SU-DHL-6 (cell line): ENCODE results near the gene NPAS3.

Experiments
- H2AFZ ChIP-seq: fragments of 200-600 bp; sonication (generic); 2 replicates; pipeline ENCODE4 v1.6.1; 2014; ENCODE audit warnings: low read depth, mild to moderate bottlenecking, moderate library complexity, mixed read lengths, antibody characterized with exemption, low read length; ENCODE audit not compliant: severe bottlenecking
- H3F3A ChIP-seq: fragments of 200-600 bp; shearing (Covaris generic); 2 replicates; pipeline ENCODE4 v1.6.0; 2016; ENCODE audit warnings: antibody characterized with exemption, mild to moderate bottlenecking; ENCODE audit not compliant: insufficient read depth
- H3K27ac ChIP-seq: fragments of 200-600 bp; sonication (generic); 2 replicates; pipeline ENCODE4 v1.5.1; 2016; ENCODE audit warnings: low read depth, mild to moderate bottlenecking, low read length, moderate library complexity, mixed read lengths
- H3K27me3 ChIP-seq: fragments of 200-600 bp; sonication (generic), shearing (Covaris generic); 2 replicates; pipeline ENCODE4 v1.6.0; 2014; ENCODE audit warnings: mild to moderate bottlenecking, low read length
- H3K36me3 ChIP-seq: fragments of 200-600 bp; sonication (generic); 2 replicates; pipeline ENCODE4 v1.6.1; 2014; ENCODE audit warnings: mild to moderate bottlenecking, low read length, mixed read lengths
- H3K4me2 ChIP-seq: fragments of 300-600, 200-600 bp; shearing (Covaris generic), sonication (generic); 2 replicates; pipeline ENCODE4 v1.6.0; 2014; ENCODE audit warnings: low read length, low read depth, mild to moderate bottlenecking; ENCODE audit not compliant: poor library complexity, severe bottlenecking
- H3K4me3 ChIP-seq: fragments of 200-600 bp; sonication (generic); 2 replicates; pipeline ENCODE4 v1.5.1; 2014; ENCODE audit warnings: antibody characterized with exemption, low read length, mild to moderate bottlenecking, mixed read lengths; ENCODE audit not compliant: insufficient read depth, poor library complexity, severe bottlenecking
- H3K79me2 ChIP-seq: fragments of 200-600 bp; sonication (generic); 2 replicates; pipeline ENCODE4 v1.6.1; 2014; ENCODE audit warnings: mild to moderate bottlenecking, low read length, moderate library complexity; ENCODE audit not compliant: insufficient read depth
- H3K9ac ChIP-seq: fragments of 200-600 bp; sonication (generic); 2 replicates; pipeline ENCODE4 v1.7.0; 2014; ENCODE audit warnings: mild to moderate bottlenecking, low read length
- H3K9me2 ChIP-seq: fragments of 200-600 bp; sonication (generic); replicated peaks from 2 replicates; pipeline ENCODE4 v1.6.1; 2014; ENCODE audit warnings: low read length; ENCODE audit not compliant: insufficient read depth
- H3K9me3 ChIP-seq: fragments of 200-600 bp; sonication (generic); 2 replicates; pipeline ENCODE4 v1.6.1; 2014; ENCODE audit warnings: low read length, mixed read lengths; ENCODE audit not compliant: insufficient read depth
- H4K20me1 ChIP-seq: fragments of 200-600 bp; sonication (generic); 2 replicates; pipeline ENCODE4 v1.6.1; 2014; ENCODE audit warnings: low read depth, mild to moderate bottlenecking, antibody characterized with exemption, low read length, moderate library complexity, mixed read lengths
- EZH2phosphoT487 ChIP-seq: fragments of 200-600 bp; sonication (generic), shearing (Covaris generic); conservative IDR thresholded peaks from 2 replicates; pipeline ENCODE4 v1.6.1; 2018; ENCODE audit warnings: mild to moderate bottlenecking, antibody characterized with exemption, low read length, moderate library complexity, mixed read lengths
- TF ChIP-seq, protein P1 (sequence below): fragments of 200-600 bp; sonication (generic); IDR thresholded peaks from one replicate; pipeline ENCODE4 v1.5.1; 2017; ENCODE audit warnings: antibody characterized with exemption, mild to moderate bottlenecking, low read length, moderate library complexity; ENCODE audit not compliant: insufficient read depth, poor library complexity, severe bottlenecking

The NPAS3 gene

DNA sequence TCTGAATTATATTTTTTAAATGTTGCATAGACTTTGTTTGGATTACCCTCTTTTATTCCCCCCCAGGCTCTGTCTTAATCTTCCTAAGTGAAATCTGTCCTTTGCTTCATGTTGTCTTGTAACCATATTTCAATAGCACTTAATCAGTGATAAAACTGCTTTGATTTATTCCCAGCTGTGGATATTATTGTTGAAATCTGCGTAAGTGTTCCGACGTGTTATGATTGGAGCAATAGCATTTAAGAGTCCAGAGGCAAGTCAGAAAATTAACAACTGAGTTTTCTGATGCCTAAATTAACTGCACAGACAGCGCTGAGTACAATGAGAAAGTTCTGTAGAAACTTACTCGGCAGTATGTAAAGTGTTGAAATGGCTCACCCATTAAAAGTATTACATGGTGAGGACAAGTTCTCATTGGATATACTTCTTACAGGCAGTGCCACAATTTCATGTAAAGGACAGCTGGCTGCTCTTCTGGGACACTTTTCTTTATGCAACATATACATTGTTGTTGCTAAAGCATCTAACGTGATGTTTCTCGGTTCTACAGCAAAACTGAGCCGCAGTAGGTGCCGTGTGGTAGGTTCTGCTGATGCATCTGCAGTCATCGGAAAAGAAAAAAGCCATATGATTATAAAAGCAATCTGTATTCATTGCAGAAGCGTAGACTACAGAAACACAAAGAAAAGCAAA lies 511.2 kb downstream of the NPAS3 start:
- H3K27me3 ChIP-seq, result no peaks in the 10 kb centered on the region
- no peak overlapping the region for H3K27ac ChIP-seq
- no peak overlapping the region for H3K4me2 ChIP-seq
- no peak overlapping the region for H2AFZ ChIP-seq
- H3K36me3 ChIP-seq, result no peaks in the 10 kb centered on the region
- TF ChIP-seq EZH2phosphoT487, result no peak
- TF ChIP-seq, protein P1, sequence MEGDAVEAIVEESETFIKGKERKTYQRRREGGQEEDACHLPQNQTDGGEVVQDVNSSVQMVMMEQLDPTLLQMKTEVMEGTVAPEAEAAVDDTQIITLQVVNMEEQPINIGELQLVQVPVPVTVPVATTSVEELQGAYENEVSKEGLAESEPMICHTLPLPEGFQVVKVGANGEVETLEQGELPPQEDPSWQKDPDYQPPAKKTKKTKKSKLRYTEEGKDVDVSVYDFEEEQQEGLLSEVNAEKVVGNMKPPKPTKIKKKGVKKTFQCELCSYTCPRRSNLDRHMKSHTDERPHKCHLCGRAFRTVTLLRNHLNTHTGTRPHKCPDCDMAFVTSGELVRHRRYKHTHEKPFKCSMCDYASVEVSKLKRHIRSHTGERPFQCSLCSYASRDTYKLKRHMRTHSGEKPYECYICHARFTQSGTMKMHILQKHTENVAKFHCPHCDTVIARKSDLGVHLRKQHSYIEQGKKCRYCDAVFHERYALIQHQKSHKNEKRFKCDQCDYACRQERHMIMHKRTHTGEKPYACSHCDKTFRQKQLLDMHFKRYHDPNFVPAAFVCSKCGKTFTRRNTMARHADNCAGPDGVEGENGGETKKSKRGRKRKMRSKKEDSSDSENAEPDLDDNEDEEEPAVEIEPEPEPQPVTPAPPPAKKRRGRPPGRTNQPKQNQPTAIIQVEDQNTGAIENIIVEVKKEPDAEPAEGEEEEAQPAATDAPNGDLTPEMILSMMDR, result no peak
- H3K79me2 ChIP-seq, result no peaks in the 10 kb centered on the region
- H3K9me3 ChIP-seq, result no peaks in the 10 kb centered on the region
- H3F3A ChIP-seq, result no peaks in the 10 kb centered on the region
- H4K20me1 ChIP-seq, result no peaks in the 10 kb centered on the region
- H3K9me2 ChIP-seq, result no peaks in the 10 kb centered on the region
- H3K9ac ChIP-seq, result no peak overlapping the region
- H3K4me3 ChIP-seq, result no peak overlapping the region

DNA sequence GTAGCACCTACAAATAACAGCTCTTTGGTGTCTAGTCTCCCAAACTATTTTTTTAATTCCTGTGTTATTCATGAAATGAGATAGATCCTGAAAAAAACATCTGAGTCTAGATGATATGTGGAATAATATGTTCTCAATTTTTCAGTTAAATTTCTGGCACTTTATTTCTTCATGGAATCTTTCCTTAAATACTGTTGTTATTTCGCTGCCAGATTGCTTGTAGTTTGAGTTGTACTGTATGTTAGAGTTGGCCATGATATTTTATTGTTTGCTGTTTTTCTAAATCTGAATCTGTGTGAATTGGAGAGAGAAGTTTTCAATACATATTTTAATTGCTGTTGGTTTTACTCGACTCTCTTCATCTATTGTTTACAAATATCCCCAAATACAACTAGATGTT lies 511.7 kb downstream of the NPAS3 start:
- no peak overlapping the region for H3K27ac ChIP-seq
- no peak overlapping the region for H3K4me2 ChIP-seq
- H3K9ac ChIP-seq, result no peak overlapping the region
- no peaks in the 10 kb centered on the region for H3K9me2 ChIP-seq
- H3K9me3 ChIP-seq, result no peaks in the 10 kb centered on the region
- no peak overlapping the region for H3K4me3 ChIP-seq
- TF ChIP-seq EZH2phosphoT487, result no peak
- TF ChIP-seq, protein P1, result no peak
- no peak overlapping the region for H2AFZ ChIP-seq
- H3K79me2 ChIP-seq, result no peaks in the 10 kb centered on the region
- no peaks in the 10 kb centered on the region for H4K20me1 ChIP-seq
- no peaks in the 10 kb centered on the region for H3K36me3 ChIP-seq
- no peaks in the 10 kb centered on the region for H3F3A ChIP-seq
- no peaks in the 10 kb centered on the region for H3K27me3 ChIP-seq

DNA sequence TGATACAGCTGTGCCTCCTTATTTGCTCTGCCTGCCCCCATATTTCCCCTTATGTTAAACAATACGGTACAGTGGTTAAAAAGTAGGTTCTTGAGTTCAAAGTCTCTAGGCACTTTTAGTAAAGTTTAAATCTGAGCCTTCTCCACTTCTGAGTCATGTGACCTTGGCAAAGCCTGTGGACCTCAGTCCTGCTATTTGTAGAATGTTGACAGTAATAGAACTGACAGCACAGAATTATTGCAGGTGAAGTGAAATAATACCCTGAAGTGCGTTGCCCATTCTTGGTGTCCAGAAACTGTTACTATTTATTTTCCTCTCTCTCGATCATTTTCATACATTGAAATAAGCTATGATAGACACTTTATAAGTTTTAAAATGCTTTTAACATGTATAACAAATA lies 512.5 kb downstream of the NPAS3 start:
- Histone ChIP-seq H3K27me3 (no peaks in the 10 kb centered on the region), H3K4me3 (no peak overlapping the region), H4K20me1 (no peaks in the 10 kb centered on the region), H3F3A (no peaks in the 10 kb centered on the region), H2AFZ (no peak overlapping the region), H3K9me2 (no peaks in the 10 kb centered on the region; the same call in 1 of the 2 replicates), H3K9ac (no peak overlapping the region), H3K36me3 (no peaks in the 10 kb centered on the region), H3K79me2 (no peaks in the 10 kb centered on the region), H3K27ac (no peak overlapping the region), H3K9me3 (no peaks in the 10 kb centered on the region), H3K4me2 (no peak overlapping the region)
- TF ChIP-seq, protein P1, result no peak
- no peak for TF ChIP-seq EZH2phosphoT487
